GM23338 (cell line): ENCODE measurements around the gene CUTC. TPM values are rescaled to one million over a fixed set of nuclear protein-coding genes. Genes with fewer than 3 reads are reported as not detected.

Source experiments
- ATAC-seq: fragments of 200-7000 bp; cut with Tn5 transposase; 3 replicates; pipeline ENCODE4 v1.9.1; 2020
- DNase-seq: peaks from one replicate; pipeline ENCODE4 v3.0.0-alpha.2; 2015; ENCODE audit warnings: low spot score
- H2AFZ ChIP-seq: fragments of 200-600 bp; sonication (generic); 2 replicates; pipeline ENCODE4 v1.8.0; 2016; ENCODE audit warnings: antibody characterized with exemption, mild to moderate bottlenecking, moderate library complexity
- H3F3A ChIP-seq: fragments of 200-600 bp; sonication (generic); replicated peaks from 2 replicates; pipeline ENCODE4 v1.8.0; 2017; ENCODE audit warnings: antibody characterized with exemption, mixed run types, low read depth
- H3K27ac ChIP-seq: fragments of 200-600 bp; sonication (generic); 2 replicates; pipeline ENCODE4 v1.6.1; 2016; ENCODE audit warnings: low read depth
- H3K27me3 ChIP-seq: fragments of 200-600 bp; sonication (generic); 2 replicates; pipeline ENCODE4 v1.8.0; 2016; ENCODE audit warnings: mild to moderate bottlenecking, mixed run types, moderate library complexity; ENCODE audit not compliant: insufficient read depth
- H3K36me3 ChIP-seq: fragments of 200-600 bp; sonication (generic); 2 replicates; pipeline ENCODE4 v1.8.0; 2016; ENCODE audit warnings: mild to moderate bottlenecking; ENCODE audit not compliant: insufficient read depth
- H3K4me1 ChIP-seq: fragments of 200-600 bp; sonication (generic); 2 replicates; pipeline ENCODE4 v1.8.0; 2016; ENCODE audit warnings: mild to moderate bottlenecking, moderate library complexity; ENCODE audit not compliant: insufficient read depth
- H3K4me2 ChIP-seq: fragments of 200-600 bp; sonication (generic); 2 replicates; pipeline ENCODE4 v1.7.1; 2017; ENCODE audit warnings: mixed run types
- H3K4me3 ChIP-seq: fragments of 200-600 bp; sonication (generic); 2 replicates; pipeline ENCODE4 v1.6.1; 2016; ENCODE audit warnings: mixed run types
- H3K79me2 ChIP-seq: fragments of 200-600 bp; sonication (generic); replicated peaks from 2 replicates; pipeline ENCODE4 v1.8.0; 2017; ENCODE audit warnings: mild to moderate bottlenecking; ENCODE audit not compliant: insufficient read depth
- H3K9me2 ChIP-seq: fragments of 200-600 bp; sonication (generic); 2 replicates; pipeline ENCODE4 v1.8.0; 2017; ENCODE audit not compliant: insufficient read depth
- H4K20me1 ChIP-seq: fragments of 200-600 bp; sonication (generic); replicated peaks from 2 replicates; pipeline ENCODE4 v1.8.0; 2017; ENCODE audit warnings: mild to moderate bottlenecking; ENCODE audit not compliant: insufficient read depth
- H3K27ac Mint-ChIP-seq: 2 replicates; pipeline ENCODE4 v1.8.0; 2020; ENCODE audit warnings: inconsistent platforms, mild to moderate bottlenecking, moderate library complexity, mixed read lengths
- H3K27me3 Mint-ChIP-seq: 3 replicates; pipeline ENCODE4 v1.8.0; 2022; ENCODE audit warnings: low read depth, mild to moderate bottlenecking, moderate library complexity, mixed read lengths, inconsistent platforms; ENCODE audit not compliant: insufficient read depth, poor library complexity
- H3K36me3 Mint-ChIP-seq: 3 replicates; pipeline ENCODE4 v1.8.0; 2021; ENCODE audit warnings: low read depth, mild to moderate bottlenecking, inconsistent platforms, moderate library complexity, mixed read lengths
- H3K4me1 Mint-ChIP-seq: 3 replicates; pipeline ENCODE4 v1.8.0; 2020; ENCODE audit warnings: mild to moderate bottlenecking, inconsistent platforms, mixed read lengths
- H3K4me3 Mint-ChIP-seq: 3 replicates; pipeline ENCODE4 v1.8.0; 2021; ENCODE audit warnings: moderate library complexity, mild to moderate bottlenecking, inconsistent platforms, mixed read lengths
- H3K9me3 Mint-ChIP-seq: 3 replicates; pipeline ENCODE4 v1.8.0; 2020; ENCODE audit warnings: moderate library complexity, mild to moderate bottlenecking, inconsistent platforms, mixed read lengths
- CREB1 ChIP-seq: fragments of 250-450 bp; sonication (Bioruptor Pico); IDR thresholded peaks from 2 replicates; pipeline ENCODE4 v1.5.0; 2020; ENCODE audit warnings: low read depth, mild to moderate bottlenecking, moderate library complexity
- CTCF ChIP-seq, 2 experiments: fragments of 200-600 bp in 1 of 2; sonication (generic) in 1 of 2; conservative IDR thresholded peaks; 2 replicates each; pipeline versions ENCODE4 v1.5.1 to v1.6.1; 2016 to 2017; ENCODE audit warnings: antibody characterized with exemption in 2 of 2, low read depth in 2 of 2, mild to moderate bottlenecking in 2 of 2, moderate library complexity in 1 of 2
- ETS1 ChIP-seq: IDR thresholded peaks from 2 replicates; pipeline ENCODE4 v1.6.1; 2016; ENCODE audit warnings: antibody characterized with exemption
- EZH2 ChIP-seq: fragments of 200-600 bp; sonication (generic); IDR thresholded peaks from one replicate; pipeline ENCODE4 v1.8.0; 2017; ENCODE audit warnings: antibody characterized with exemption, mild to moderate bottlenecking, low read depth; ENCODE audit not compliant: unreplicated experiment
- EZH2phosphoT487 ChIP-seq: fragments of 200-600 bp; sonication (generic); IDR thresholded peaks from one replicate; pipeline ENCODE4 v1.8.1; 2018; ENCODE audit warnings: antibody characterized with exemption; ENCODE audit not compliant: unreplicated experiment
- JUNB ChIP-seq: IDR thresholded peaks from one replicate; pipeline ENCODE4 v1.6.1; 2016; ENCODE audit warnings: antibody characterized with exemption; ENCODE audit not compliant: unreplicated experiment
- NANOG ChIP-seq: IDR thresholded peaks from 2 replicates; pipeline ENCODE4 v1.6.1; 2016; ENCODE audit warnings: antibody characterized with exemption, borderline replicate concordance
- POLR2AphosphoS5 ChIP-seq: IDR thresholded peaks from 2 replicates; pipeline ENCODE4 v1.6.1; 2016; ENCODE audit warnings: antibody characterized with exemption, low read depth
- REST ChIP-seq: IDR thresholded peaks from one replicate; pipeline ENCODE4 v1.6.1; 2018; ENCODE audit warnings: antibody characterized with exemption; ENCODE audit not compliant: unreplicated experiment
- STAT1 ChIP-seq: IDR thresholded peaks from one replicate; pipeline ENCODE4 v1.6.1; 2016; ENCODE audit warnings: antibody characterized with exemption; ENCODE audit not compliant: unreplicated experiment
- ZNF114 ChIP-seq: fragments of 250-450 bp; sonication (Bioruptor Pico); IDR thresholded peaks from 2 replicates; pipeline ENCODE4 v1.5.0; 2020; ENCODE audit warnings: mild to moderate bottlenecking, moderate library complexity
- ZNF331 ChIP-seq: fragments of 250-450 bp; sonication (Bioruptor Pico); IDR thresholded peaks from 2 replicates; pipeline ENCODE4 v1.5.0; 2020; ENCODE audit warnings: low read depth, mild to moderate bottlenecking, moderate library complexity
- ZNF462 ChIP-seq: fragments of 250-450 bp; sonication (Bioruptor Pico); IDR thresholded peaks from 2 replicates; pipeline ENCODE4 v1.5.0; 2020; ENCODE audit warnings: mild to moderate bottlenecking, moderate library complexity
- polyA plus RNA-seq: library from polyadenylated mRNA; unstranded; fragments of >200 nt; fragmentation: Nextera tagmentation; extraction: Ambion mirVana; gene quantifications from 2 replicates; pipeline ENCODE4 v1.2.1, GENCODE V29; 2016
- total RNA-seq: library from RNA; depleted of rRNA; stranded (reverse); fragments of >200 nt; shearing (Covaris generic); gene quantifications from 2 replicates; pipeline ENCODE4 v1.2.3, GENCODE V29; 2014

The CUTC gene
- total and polyA plus RNA-seq, 2 experiments from 2014 or later = 20.2 to 30.4 TPM

GRCh38 chr10:99793819-99794218, 61.8 kb downstream of the CUTC start:
- Histone ChIP-seq H3K4me2 (no peak overlapping the region), H3K36me3 (no peaks in the 10 kb centered on the region), H3K27ac (no peak overlapping the region), H3K79me2 (no peaks in the 10 kb centered on the region), H3K27me3 (no peaks in the 10 kb centered on the region), H3K4me3 (no peak overlapping the region), H2AFZ (no peak overlapping the region), H3F3A (no peaks in the 10 kb centered on the region), H3K4me1 (no peaks in the 10 kb centered on the region), H3K9me2 (no peaks in the 10 kb centered on the region), H4K20me1 (no peaks in the 10 kb centered on the region)
- Mint-ChIP-seq H3K27me3 (no peaks in the 10 kb centered on the region), H3K4me1 (no peaks in the 10 kb centered on the region), H3K9me3 (no peaks in the 10 kb centered on the region), H3K27ac (no peak overlapping the region), H3K36me3 (no peaks in the 10 kb centered on the region), H3K4me3 (no peak overlapping the region)
- no peak for ATAC-seq
- TF ChIP-seq ZNF114 (CRISPR knock-in tag) (no peak), ETS1 (no peak), STAT1 (no peak), ZNF462 (CRISPR knock-in tag) (no peak), EZH2 (no peak), CTCF (conservative IDR thresholded peaks at IDR 0.05; ENCODE audit: low read depth in 2 of 2) (no peak), ZNF331 (CRISPR knock-in tag) (no peak), REST (no peak), EZH2phosphoT487 (no peak), JUNB (no peak), POLR2AphosphoS5 (no peak), CREB1 (CRISPR knock-in tag) (no peak), NANOG (no peak)
- DNase-seq = no peak
